KMS-11 (cell line): ENCODE results near the gene SIGLEC5.

Experiments used
- H2AFZ ChIP-seq: fragments of 200-600 bp; sonication (generic); 2 replicates; pipeline ENCODE4 v1.6.1; 2016; ENCODE audit warnings: antibody characterized with exemption, mixed run types, low read depth
- H3K27ac ChIP-seq: fragments of 200-600 bp; sonication (generic); 2 replicates; pipeline ENCODE4 v1.6.1; 2016; ENCODE audit warnings: mild to moderate bottlenecking, mixed run types
- H3K27me3 ChIP-seq: fragments of 200-600 bp; sonication (generic); 2 replicates; pipeline ENCODE4 v1.6.1; 2017; ENCODE audit warnings: mild to moderate bottlenecking, low read depth, mixed run types, moderate library complexity; ENCODE audit not compliant: insufficient read depth
- H3K36me3 ChIP-seq: fragments of 200-600 bp; sonication (generic); 2 replicates; pipeline ENCODE4 v1.6.1; 2017; ENCODE audit warnings: mild to moderate bottlenecking, mixed run types; ENCODE audit not compliant: insufficient read depth
- H3K4me1 ChIP-seq: fragments of 200-600 bp; sonication (generic); 2 replicates; pipeline ENCODE4 v1.6.1; 2016; ENCODE audit warnings: mild to moderate bottlenecking, low read depth, mixed run types; ENCODE audit not compliant: poor library complexity, severe bottlenecking
- H3K4me2 ChIP-seq: fragments of 200-600 bp; sonication (generic); 2 replicates; pipeline ENCODE4 v1.7.0; 2016; ENCODE audit warnings: mild to moderate bottlenecking, mixed run types
- H3K4me3 ChIP-seq: fragments of 200-600 bp; sonication (generic); IDR thresholded peaks from 2 replicates; pipeline ENCODE4 v1.6.1; 2017; ENCODE audit warnings: low read depth, low read length, mixed read lengths; ENCODE audit not compliant: insufficient read depth
- H3K79me2 ChIP-seq: fragments of 200-600 bp; sonication (generic); 2 replicates; pipeline ENCODE4 v1.6.1; 2016; ENCODE audit warnings: low read depth, mixed run types; ENCODE audit not compliant: insufficient read depth
- H3K9ac ChIP-seq: fragments of 200-600 bp; sonication (generic); 2 replicates; pipeline ENCODE4 v1.6.1; 2016; ENCODE audit warnings: mild to moderate bottlenecking, mixed run types
- H4K20me1 ChIP-seq: fragments of 200-600 bp; sonication (generic); 2 replicates; pipeline ENCODE4 v1.6.1; 2016; ENCODE audit warnings: mild to moderate bottlenecking, mixed run types; ENCODE audit not compliant: insufficient read depth
- TF ChIP-seq, protein P1 (sequence below): fragments of 200-600 bp; sonication (generic); conservative IDR thresholded peaks from 2 replicates; pipeline ENCODE4 v1.6.1; 2017; ENCODE audit warnings: low read depth, mild to moderate bottlenecking, antibody characterized with exemption, low read length, moderate library complexity, mixed read lengths

Gene SIGLEC5

DNA sequence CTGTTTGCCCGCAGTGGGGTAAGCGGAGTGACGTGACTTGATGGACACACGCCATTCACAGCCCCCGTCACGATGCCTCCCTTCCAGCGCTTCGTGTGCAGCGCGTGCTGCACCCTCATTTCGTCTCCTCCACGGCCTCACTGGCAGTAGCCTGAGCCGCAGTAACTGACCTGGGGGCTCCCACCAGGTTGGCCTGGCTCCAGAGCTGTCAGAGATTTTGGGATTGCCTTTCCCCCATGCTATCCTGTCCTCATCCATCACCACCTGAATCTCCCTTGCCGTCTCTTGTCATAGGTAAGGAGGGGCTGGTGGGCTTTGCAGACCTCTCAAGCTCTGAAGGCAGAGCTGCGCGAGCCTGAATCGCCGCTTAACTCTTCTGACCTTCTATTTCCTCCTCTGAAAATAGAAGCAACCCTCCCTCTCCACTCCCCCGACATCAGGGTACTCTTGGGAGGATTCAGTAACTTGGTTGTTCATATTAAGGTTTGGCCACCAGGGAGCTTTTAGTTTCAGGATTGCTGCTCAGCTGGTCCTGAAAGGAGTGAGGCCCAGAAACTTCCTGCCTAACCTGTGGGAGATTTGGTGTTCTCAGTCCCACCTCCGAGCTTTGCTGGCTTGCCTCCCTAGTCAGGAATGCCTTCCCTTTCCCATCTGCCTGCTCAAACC lies 27.9 kb downstream of the SIGLEC5 start:
- no peaks in the 10 kb centered on the region for H4K20me1 ChIP-seq
- H3K79me2 ChIP-seq = no peaks in the 10 kb centered on the region
- TF ChIP-seq, protein P1, sequence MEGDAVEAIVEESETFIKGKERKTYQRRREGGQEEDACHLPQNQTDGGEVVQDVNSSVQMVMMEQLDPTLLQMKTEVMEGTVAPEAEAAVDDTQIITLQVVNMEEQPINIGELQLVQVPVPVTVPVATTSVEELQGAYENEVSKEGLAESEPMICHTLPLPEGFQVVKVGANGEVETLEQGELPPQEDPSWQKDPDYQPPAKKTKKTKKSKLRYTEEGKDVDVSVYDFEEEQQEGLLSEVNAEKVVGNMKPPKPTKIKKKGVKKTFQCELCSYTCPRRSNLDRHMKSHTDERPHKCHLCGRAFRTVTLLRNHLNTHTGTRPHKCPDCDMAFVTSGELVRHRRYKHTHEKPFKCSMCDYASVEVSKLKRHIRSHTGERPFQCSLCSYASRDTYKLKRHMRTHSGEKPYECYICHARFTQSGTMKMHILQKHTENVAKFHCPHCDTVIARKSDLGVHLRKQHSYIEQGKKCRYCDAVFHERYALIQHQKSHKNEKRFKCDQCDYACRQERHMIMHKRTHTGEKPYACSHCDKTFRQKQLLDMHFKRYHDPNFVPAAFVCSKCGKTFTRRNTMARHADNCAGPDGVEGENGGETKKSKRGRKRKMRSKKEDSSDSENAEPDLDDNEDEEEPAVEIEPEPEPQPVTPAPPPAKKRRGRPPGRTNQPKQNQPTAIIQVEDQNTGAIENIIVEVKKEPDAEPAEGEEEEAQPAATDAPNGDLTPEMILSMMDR = no peak
- no peak overlapping the region for H3K27ac ChIP-seq
- H3K9ac ChIP-seq = no peak overlapping the region
- H3K4me1 ChIP-seq = no peaks in the 10 kb centered on the region
- H3K36me3 ChIP-seq = no peaks in the 10 kb centered on the region
- no peak overlapping the region for H3K4me2 ChIP-seq
- H3K4me3 ChIP-seq = no peak overlapping the region
- H2AFZ ChIP-seq = no peak overlapping the region
- H3K27me3 ChIP-seq = no peaks in the 10 kb centered on the region

DNA sequence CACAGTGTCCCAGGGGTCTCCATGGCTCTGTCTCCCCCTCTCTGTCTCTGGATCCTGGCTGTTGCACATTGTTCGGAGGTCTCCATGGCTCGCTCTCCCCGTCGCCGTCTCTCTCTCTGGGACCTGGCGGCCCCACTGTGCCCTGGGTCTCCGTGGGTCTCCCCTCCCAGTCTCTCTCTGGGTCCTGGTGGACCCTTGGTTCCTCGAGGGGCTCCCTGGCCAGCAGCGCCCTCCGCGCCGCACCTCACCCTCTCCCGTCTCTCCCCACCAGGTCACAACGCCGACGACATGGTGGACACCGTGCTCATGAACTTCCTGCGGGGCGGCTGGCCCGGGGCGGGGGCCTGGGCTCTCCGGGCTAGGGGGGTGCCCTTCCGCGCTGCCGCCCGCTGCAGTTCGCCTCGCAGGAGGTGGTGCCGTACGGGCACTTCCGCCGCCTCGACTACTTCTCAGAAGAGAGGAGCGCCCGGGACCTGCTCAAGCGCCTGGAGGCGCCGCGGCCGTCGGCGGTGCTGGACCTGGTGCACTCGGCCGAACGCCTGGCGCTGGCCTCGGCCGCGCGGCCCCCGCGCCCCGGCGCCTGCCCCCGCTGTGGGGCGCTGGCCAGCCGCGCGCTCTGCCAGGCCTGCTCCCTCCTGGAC lies 29.1 kb downstream of the SIGLEC5 start:
- Histone ChIP-seq H3K9ac (no peak overlapping the region), H4K20me1 (no peaks in the 10 kb centered on the region), H3K4me1 (no peaks in the 10 kb centered on the region), H3K4me3 (no peak overlapping the region), H2AFZ (no peak overlapping the region), H3K4me2 (no peak overlapping the region), H3K27me3 (no peaks in the 10 kb centered on the region), H3K79me2 (no peaks in the 10 kb centered on the region), H3K36me3 (no peaks in the 10 kb centered on the region), H3K27ac (no peak overlapping the region)
- TF ChIP-seq, protein P1 = no peak

DNA sequence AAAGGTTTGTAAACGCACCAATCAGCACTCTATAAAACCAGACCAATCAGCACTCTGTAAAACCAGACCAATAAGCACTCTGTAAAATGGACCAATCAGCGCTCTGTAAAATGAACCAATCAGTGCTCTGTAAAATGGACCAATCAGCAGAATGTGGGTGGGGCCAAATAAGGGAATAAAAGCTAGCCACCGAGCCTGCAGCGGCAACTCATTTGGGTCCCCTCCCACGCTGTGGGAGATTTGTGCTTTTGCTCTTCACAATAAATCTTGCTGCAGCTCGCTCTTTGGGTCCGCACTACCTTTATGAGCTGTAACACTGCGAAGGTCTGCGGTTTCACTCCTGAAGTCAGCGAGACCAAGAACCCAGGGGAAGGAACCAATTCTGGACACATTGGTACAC lies 31.1 kb downstream of the SIGLEC5 start:
- no peak overlapping the region for H2AFZ ChIP-seq
- H3K36me3 ChIP-seq = no peaks in the 10 kb centered on the region
- TF ChIP-seq, protein P1 = no peak
- H3K9ac ChIP-seq = no peak overlapping the region
- no peaks in the 10 kb centered on the region for H3K27me3 ChIP-seq
- no peak overlapping the region for H3K27ac ChIP-seq
- no peaks in the 10 kb centered on the region for H3K4me1 ChIP-seq
- H4K20me1 ChIP-seq = no peaks in the 10 kb centered on the region
- no peak overlapping the region for H3K4me2 ChIP-seq
- H3K4me3 ChIP-seq = no peak overlapping the region
- H3K79me2 ChIP-seq = no peaks in the 10 kb centered on the region

DNA sequence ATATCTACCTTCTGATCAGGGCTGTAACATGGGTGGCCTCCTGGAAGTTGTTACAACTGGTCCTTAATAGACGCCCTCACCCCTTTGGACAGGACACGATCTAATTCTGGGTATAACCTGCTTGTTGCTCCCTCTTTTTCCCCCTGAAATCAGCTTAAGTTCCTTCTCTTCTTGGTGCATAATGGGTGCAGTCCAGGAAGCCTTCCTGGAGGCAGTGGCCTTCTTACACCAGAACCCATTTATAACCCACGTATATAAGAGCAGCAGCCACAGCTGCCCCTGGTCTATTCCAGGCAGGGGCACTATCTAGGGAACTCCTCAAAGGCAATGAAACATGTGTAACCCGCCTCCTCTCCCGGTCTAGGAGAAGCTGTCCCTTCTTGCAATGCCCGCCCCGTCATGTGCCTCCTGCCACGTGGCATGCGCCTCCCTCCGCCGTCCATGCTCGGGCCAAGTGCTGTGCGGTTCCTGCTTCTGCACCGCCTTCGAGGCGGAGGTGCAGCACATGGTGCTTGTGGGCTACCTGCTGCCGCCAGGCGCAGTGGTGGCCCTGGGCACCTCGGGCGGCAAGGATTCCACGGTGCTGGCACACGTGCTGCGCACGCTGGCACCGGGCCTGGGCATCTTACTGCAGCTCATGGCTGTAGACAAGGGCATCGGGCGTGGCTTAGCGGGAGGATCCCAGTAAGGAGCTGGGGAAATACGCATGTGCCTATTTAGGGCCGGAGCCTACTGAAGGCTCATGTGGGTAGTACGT lies 31.9 kb downstream of the SIGLEC5 start:
- no peak overlapping the region for H2AFZ ChIP-seq
- TF ChIP-seq, protein P1 = no peak
- H3K4me1 ChIP-seq = no peaks in the 10 kb centered on the region
- H3K4me3 ChIP-seq = no peak overlapping the region
- no peak overlapping the region for H3K9ac ChIP-seq
- no peaks in the 10 kb centered on the region for H3K36me3 ChIP-seq
- no peak overlapping the region for H3K4me2 ChIP-seq
- H4K20me1 ChIP-seq = no peaks in the 10 kb centered on the region
- H3K27ac ChIP-seq = no peak overlapping the region
- no peaks in the 10 kb centered on the region for H3K79me2 ChIP-seq
- no peaks in the 10 kb centered on the region for H3K27me3 ChIP-seq
